HepG2 (cell line): Measurements from ENCODE around the gene MAP1B. TPM values are rescaled to one million over a fixed set of nuclear protein-coding genes. Genes with fewer than 3 reads are reported as not detected.

Experiments used
- ATAC-seq: fragments of 200-7000 bp; cut with Tn5 transposase; 3 replicates; pipeline ENCODE4 v1.9.1; 2020; ENCODE audit warnings: mild to moderate bottlenecking, moderate library complexity
- BruUV-seq: library from RNA; stranded (reverse); fragments of 400-500 nt; replicated peaks from 2 replicates; lab custom pipeline; 2021; lab: Mats Ljungman, UMichigan
- CTCF ChIA-PET: fragments of 300-600 bp; formaldehyde crosslinking; extraction: SDS; loops from one replicate; lab custom pipeline; 2021; ENCODE audit warnings: low total read pairs, inconsistent platforms, low intra/inter-chr PET ratio; lab: Yijun Ruan, JAX
- POLR2A ChIA-PET: fragments of 350-600 bp; sonication (Branson Sonifier 250); formaldehyde crosslinking; loops from one replicate; lab custom pipeline; 2020; ENCODE audit warnings: antibody characterized with exemption, inconsistent platforms; lab: Yijun Ruan, JAX
- DNase-seq: peaks from one replicate; pipeline ENCODE4 v3.0.0-alpha.2; 2015; ENCODE audit warnings: low spot score
- FAIRE-seq: peaks from 3 replicates; lab custom pipeline; 2011; peaks lifted over from hg19 to GRCh38; lab: Jason Lieb, UNC
- H2AFZ ChIP-seq: one replicate; pipeline ENCODE4 v1.6.1; 2011; ENCODE audit warnings: low read length, inconsistent platforms
- H3K27ac ChIP-seq: fragments of 300-600 bp; 3 replicates; pipeline ENCODE4 v1.8.0; 2011; ENCODE audit warnings: mixed run types, mild to moderate bottlenecking, mixed read lengths, low read length, inconsistent platforms; ENCODE audit not compliant: insufficient read depth; ENCODE audit errors: extremely low read length
- H3K27me3 ChIP-seq, 2 experiments: fragments of 200-600 bp in 1 of 2; 2 replicates in 1 of 2; 3 replicates in 1 of 2; pipeline versions ENCODE4 v1.6.0 to v1.8.0; 2011; ENCODE audit warnings: low read length in 2 of 2, mild to moderate bottlenecking in 2 of 2, moderate library complexity in 2 of 2, inconsistent platforms in 1 of 2; ENCODE audit not compliant: insufficient read depth in 2 of 2, control insufficient read depth in 1 of 2
- H3K36me3 ChIP-seq, 2 experiments: fragments of 200-600 bp in 1 of 2; replicated peaks in 1 of 2; 2 replicates in 1 of 2; 3 replicates in 1 of 2; pipeline versions ENCODE4 v1.5.1 to v1.8.0; 2011; ENCODE audit warnings: low read length in 2 of 2, inconsistent platforms in 1 of 2; ENCODE audit not compliant: insufficient read depth in 2 of 2, control insufficient read depth in 1 of 2
- H3K4me1 ChIP-seq: 2 replicates; pipeline ENCODE4 v1.5.1; 2012; ENCODE audit warnings: low read length, inconsistent platforms; ENCODE audit not compliant: insufficient read depth
- H3K4me2 ChIP-seq: 2 replicates; pipeline ENCODE4 v1.6.0; 2011; ENCODE audit warnings: low read depth, low read length, inconsistent platforms
- H3K4me3 ChIP-seq, 3 experiments: fragments of 200-600 bp in 1 of 3; sonication (generic), shearing (Covaris generic) in 1 of 3; replicated peaks in 1 of 3; 2 replicates each; pipeline ENCODE4 v1.5.1; 2011 to 2016; ENCODE audit warnings: low read length in 3 of 3, inconsistent platforms in 2 of 3, low read depth in 2 of 3, mild to moderate bottlenecking in 2 of 3, control low read depth in 1 of 3, mixed read lengths in 1 of 3; ENCODE audit not compliant: insufficient read depth in 1 of 3
- H3K79me2 ChIP-seq: one replicate; pipeline ENCODE4 v1.6.1; 2011; ENCODE audit warnings: low read length, inconsistent platforms; ENCODE audit not compliant: insufficient read depth
- H3K9ac ChIP-seq: 2 replicates; pipeline ENCODE4 v1.6.0; 2011; ENCODE audit warnings: mild to moderate bottlenecking, low read depth, low read length, inconsistent platforms; ENCODE audit not compliant: insufficient read depth
- H3K9me3 ChIP-seq: 2 replicates; pipeline ENCODE4 v1.5.1; 2012; ENCODE audit warnings: mild to moderate bottlenecking, low read length
- H4K20me1 ChIP-seq: 2 replicates; pipeline ENCODE4 v1.6.0; 2011; ENCODE audit warnings: inconsistent platforms, mild to moderate bottlenecking, low read length, moderate library complexity; ENCODE audit not compliant: insufficient read depth
- CAMTA2 ChIP-seq: sonication (generic); formaldehyde crosslinking; IDR thresholded peaks from 2 replicates; pipeline ENCODE4 v1.4.0; 2020; ENCODE audit warnings: mild to moderate bottlenecking, missing genetic modification reagents, borderline replicate concordance
- MIER2 ChIP-seq: IDR thresholded peaks from 2 replicates; pipeline ENCODE4 v1.6.1; 2016; ENCODE audit warnings: missing biosample characterization, missing genetic modification reagents
- NR2F2 ChIP-seq: IDR thresholded peaks from 2 replicates; pipeline ENCODE4 v1.6.1; 2012; ENCODE audit warnings: low read depth, inconsistent platforms, borderline replicate concordance
- PLSCR1 ChIP-seq: sonication (generic); formaldehyde crosslinking; IDR thresholded peaks from 2 replicates; pipeline ENCODE4 v1.5.0; 2020; ENCODE audit warnings: missing genetic modification reagents, mild to moderate bottlenecking, borderline replicate concordance
- RNF2 ChIP-seq: fragments of 450-650 bp; conservative IDR thresholded peaks from 2 replicates; pipeline ENCODE4 v1.6.1; 2016; ENCODE audit warnings: low read depth
- SMC3 ChIP-seq: IDR thresholded peaks from 2 replicates; pipeline ENCODE4 v1.6.1; 2011; ENCODE audit warnings: low read length, improper control_type of control experiment
- ZNF329 ChIP-seq: sonication (generic); formaldehyde crosslinking; IDR thresholded peaks from 2 replicates; pipeline ENCODE4 v1.9.0; 2021; ENCODE audit warnings: low read depth, mild to moderate bottlenecking, missing genetic modification reagents
- ZNF333 ChIP-seq: sonication (generic); formaldehyde crosslinking; IDR thresholded peaks from 2 replicates; pipeline ENCODE4 v1.4.0; 2020; ENCODE audit warnings: mild to moderate bottlenecking, missing genetic modification reagents, borderline replicate concordance
- ZNF546 ChIP-seq: sonication (generic); formaldehyde crosslinking; conservative IDR thresholded peaks from 2 replicates; pipeline ENCODE4 v1.8.1; 2023; ENCODE audit warnings: mild to moderate bottlenecking, missing genetic modification reagents
- ZNF660 ChIP-seq: sonication (generic); formaldehyde crosslinking; IDR thresholded peaks from 2 replicates; pipeline ENCODE4 v1.5.1; 2020; ENCODE audit warnings: mild to moderate bottlenecking, low read depth, missing genetic modification reagents, borderline replicate concordance
- ZNF709 ChIP-seq: sonication (generic); formaldehyde crosslinking; IDR thresholded peaks from 2 replicates; pipeline ENCODE4 v1.5.0; 2020; ENCODE audit warnings: mild to moderate bottlenecking, missing genetic modification reagents
- ZNF768 ChIP-seq: sonication (generic); formaldehyde crosslinking; IDR thresholded peaks from 2 replicates; pipeline ENCODE4 v1.4.0; 2020; ENCODE audit warnings: missing genetic modification reagents
- ZNF788 ChIP-seq: sonication (generic); formaldehyde crosslinking; IDR thresholded peaks from 2 replicates; pipeline ENCODE4 v1.5.0; 2020; ENCODE audit warnings: mild to moderate bottlenecking, missing genetic modification reagents, borderline replicate concordance
- WGBS: methylation state at CpG from one replicate; pipeline ENCODE4 v1.1.6; 2017; ENCODE audit warnings: low lambda C conversion rate; 5-methylcytosine and 5-hydroxymethylcytosine counted together
- in situ Hi-C: cut with HindIII; loops from 2 replicates; pipeline ENCODE4 v1.10.0; 2017; ENCODE audit warnings: low pct_unique_long_range_greater_than_20kb; ENCODE audit not compliant: extremely low pct_ligation_motif_present
- intact Hi-C: fragments of 100-400 bp; cut with micrococcal nuclease; formaldehyde crosslinking; loops from one replicate; pipeline ENCODE4 v1.10.0; 2022; ENCODE audit not compliant: unreplicated experiment
- polyA plus RNA-seq, 8 experiments: library from polyadenylated mRNA; depleted of rRNA in 3 of 8; stranded (reverse) in 7 of 8; unstranded in 1 of 8; fragments of >200 nt; fragmentation: Illumina TruSeq in 4 of 8; extraction: Trizol in 4 of 8; gene quantifications; 2 replicates each; pipeline versions ENCODE4 v1.2.1 to v1.2.3, GENCODE V29; 2011 to 2016; ENCODE audit warnings: low read depth in 4 of 8, missing spikeins in 1 of 8, mixed read lengths in 1 of 8; ENCODE audit not compliant: insufficient read depth in 1 of 8
- total RNA-seq, 5 experiments: library from RNA; depleted of rRNA; stranded (reverse); fragments of >200 nt; fragmentation: Illumina TruSeq; extraction: Trizol; gene quantifications; 2 replicates each; pipeline ENCODE4 v1.2.3, GENCODE V29; 2016; ENCODE audit warnings: low read depth in 1 of 5

The MAP1B gene
- total and polyA plus RNA-seq, 2 of the 13 experiments (the other 11 are each of a cell fraction or from before 2014, with no cell fraction given) = 3.3 to 6.2 TPM

- Histone ChIP-seq H3K79me2 (no peaks in the 10 kb centered on the region), H3K4me3 (no peak overlapping the region), H3K4me2 (no peak overlapping the region), H3K27me3 (no peaks in the 10 kb centered on the region), H3K9me3 (no peaks in the 10 kb centered on the region), H2AFZ (no peak overlapping the region), H3K9ac (no peak overlapping the region), H3K36me3 (no peaks in the 10 kb centered on the region), H4K20me1 (no peaks in the 10 kb centered on the region), H3K27ac (no peak overlapping the region), H3K4me1 (no peaks in the 10 kb centered on the region)
- TF ChIP-seq RNF2 = no peak
- DNase-seq = no peak
- in situ Hi-C loops = no loop called here
- BruUV-seq = no TSS peak
- 87% methylated on average over 6 of the region's 7 CpGs for WGBS
- ATAC-seq = no peak
- ChIA-PET CTCF (no interaction called here), POLR2A (no interaction called here)
- FAIRE-seq = no peak
- intact Hi-C loops = no loop called here
Measured at GRCh38 chr5:72182686-72183085, 75.4 kb downstream of the MAP1B start.

- no peaks in the 10 kb centered on the region for H3K36me3 ChIP-seq
- BruUV-seq = no TSS peak
- no peaks in the 10 kb centered on the region for H4K20me1 ChIP-seq
- FAIRE-seq (no peak), DNase-seq (no peak), ATAC-seq (no peak)
- 91% methylated on average over 7 of the region's 7 CpGs for WGBS
- no peak overlapping the region for H3K27ac ChIP-seq
- ChIA-PET POLR2A (no interaction called here), CTCF (no interaction called here)
- no peak overlapping the region for H2AFZ ChIP-seq
- intact Hi-C loops (no loop called here), in situ Hi-C loops (no loop called here)
- no peaks in the 10 kb centered on the region for H3K79me2 ChIP-seq
- H3K9me3 ChIP-seq = no peaks in the 10 kb centered on the region
- H3K4me3 ChIP-seq = no peak overlapping the region
- no peaks in the 10 kb centered on the region for H3K4me1 ChIP-seq
- H3K27me3 ChIP-seq = no peaks in the 10 kb centered on the region
- no peak overlapping the region for H3K4me2 ChIP-seq
- no peak for TF ChIP-seq NR2F2
- no peak overlapping the region for H3K9ac ChIP-seq
Measured at GRCh38 chr5:72183101-72183520, 75.8 kb downstream of the MAP1B start.

- FAIRE-seq (no peak), ATAC-seq (no peak), DNase-seq (no peak)
- intact Hi-C loops (no loop called here), in situ Hi-C loops (no loop called here)
- Histone ChIP-seq H3K9ac (no peak overlapping the region), H4K20me1 (no peaks in the 10 kb centered on the region), H3K27ac (no peak overlapping the region), H3K4me3 (no peak overlapping the region), H3K27me3 (no peaks in the 10 kb centered on the region), H3K36me3 (no peaks in the 10 kb centered on the region), H3K9me3 (no peaks in the 10 kb centered on the region), H3K79me2 (no peaks in the 10 kb centered on the region), H2AFZ (no peak overlapping the region), H3K4me1 (no peaks in the 10 kb centered on the region), H3K4me2 (no peak overlapping the region)
- ChIA-PET CTCF (no interaction called here), POLR2A (no interaction called here)
- WGBS = 93% methylated on average over 3 of the region's 3 CpGs
- BruUV-seq = no TSS peak
- TF ChIP-seq ZNF333 (CRISPR knock-in tag) = no peak
- TF ChIP-seq ZNF660 (CRISPR knock-in tag) = no peak
- TF ChIP-seq SMC3 = no peak
- no peak for TF ChIP-seq PLSCR1 (CRISPR knock-in tag)
- TF ChIP-seq CAMTA2 (CRISPR knock-in tag) = no peak
- no peak for TF ChIP-seq MIER2 (CRISPR knock-in tag)
- TF ChIP-seq ZNF329 (CRISPR knock-in tag) = no peak
- no peak for TF ChIP-seq ZNF546 (CRISPR knock-in tag)
- TF ChIP-seq ZNF709 (CRISPR knock-in tag) = no peak
- no peak for TF ChIP-seq ZNF788 (CRISPR knock-in tag)
- no peak for TF ChIP-seq ZNF768 (CRISPR knock-in tag)
Measured at GRCh38 chr5:72184408-72184807, 77.1 kb downstream of the MAP1B start.
